HG03175 (cell line): ENCODE measurements around the gene NECAB2.

Experiments
- ATAC-seq: cut with Tn5 transposase; IDR thresholded peaks from one replicate; pipeline ENCODE4 v1.9.1; 2021; ENCODE audit warnings: mild to moderate bottlenecking, moderate library complexity; ENCODE audit not compliant: unreplicated experiment

Gene NECAB2

DNA sequence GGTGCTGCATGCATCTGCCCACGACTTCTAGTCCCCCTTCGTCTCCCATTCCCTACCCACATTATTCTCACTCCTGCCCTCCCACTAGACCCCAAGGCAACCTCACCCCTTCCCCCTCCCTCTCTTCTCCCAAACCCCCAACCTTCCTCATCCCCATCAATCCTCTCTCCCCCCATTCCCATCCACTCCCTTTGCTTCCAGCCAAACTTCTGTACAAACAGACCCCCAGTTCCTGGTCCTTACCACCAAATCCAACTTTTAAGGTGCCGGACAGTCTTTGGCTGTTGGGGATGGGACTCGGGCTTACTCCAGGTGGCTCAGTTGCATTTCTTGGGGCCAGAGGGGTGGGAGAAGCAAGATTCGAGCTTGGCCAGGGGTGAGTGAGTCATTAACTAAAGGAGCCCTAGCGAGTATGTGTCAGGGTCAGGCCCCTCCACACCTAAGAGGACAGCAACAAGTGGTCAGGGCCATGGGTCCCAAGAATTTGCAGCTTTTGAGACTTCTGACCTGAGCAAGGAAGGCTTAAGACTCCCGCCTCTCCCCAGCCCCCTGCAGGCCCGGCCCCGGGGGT, 74.3 kb downstream of the NECAB2 start, which contains the start of gene SLC38A8:
SLC38A8 (minus strand) TSS at position 488 of the 571 bp plus-strand sequence. CDS start 638 bp downstream, outside the sequence.
- ATAC-seq = no peak

DNA sequence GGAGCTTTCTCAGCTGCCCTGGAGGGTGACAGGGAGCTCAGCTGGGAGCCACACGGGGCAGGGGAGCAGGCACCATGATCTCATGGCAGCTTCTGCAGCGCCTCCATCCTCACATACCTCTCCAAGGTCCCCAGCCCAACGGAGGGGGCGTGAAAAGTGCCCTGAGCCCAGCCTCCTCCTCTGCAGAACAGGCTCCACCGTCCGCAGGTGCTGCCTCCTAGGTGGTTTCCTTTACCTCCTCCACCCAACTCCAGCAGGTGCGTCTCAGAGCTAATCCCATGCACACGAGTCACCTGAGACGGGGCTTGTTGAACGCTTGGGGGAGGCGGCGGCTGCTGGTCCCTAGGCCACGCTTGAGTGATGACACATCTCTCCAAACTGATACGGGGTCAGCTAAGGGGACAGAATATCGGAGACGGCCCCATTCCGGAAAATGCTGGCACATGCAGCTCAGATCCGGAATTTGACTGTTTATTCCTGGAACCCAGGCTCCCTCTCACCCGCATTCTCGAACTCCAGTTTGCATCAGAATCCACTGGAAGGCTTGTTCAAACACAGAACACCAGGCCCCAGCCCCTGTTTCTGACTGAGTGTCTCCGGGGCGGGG, 74.9 kb downstream of the NECAB2 start:
- ATAC-seq = no peak

DNA sequence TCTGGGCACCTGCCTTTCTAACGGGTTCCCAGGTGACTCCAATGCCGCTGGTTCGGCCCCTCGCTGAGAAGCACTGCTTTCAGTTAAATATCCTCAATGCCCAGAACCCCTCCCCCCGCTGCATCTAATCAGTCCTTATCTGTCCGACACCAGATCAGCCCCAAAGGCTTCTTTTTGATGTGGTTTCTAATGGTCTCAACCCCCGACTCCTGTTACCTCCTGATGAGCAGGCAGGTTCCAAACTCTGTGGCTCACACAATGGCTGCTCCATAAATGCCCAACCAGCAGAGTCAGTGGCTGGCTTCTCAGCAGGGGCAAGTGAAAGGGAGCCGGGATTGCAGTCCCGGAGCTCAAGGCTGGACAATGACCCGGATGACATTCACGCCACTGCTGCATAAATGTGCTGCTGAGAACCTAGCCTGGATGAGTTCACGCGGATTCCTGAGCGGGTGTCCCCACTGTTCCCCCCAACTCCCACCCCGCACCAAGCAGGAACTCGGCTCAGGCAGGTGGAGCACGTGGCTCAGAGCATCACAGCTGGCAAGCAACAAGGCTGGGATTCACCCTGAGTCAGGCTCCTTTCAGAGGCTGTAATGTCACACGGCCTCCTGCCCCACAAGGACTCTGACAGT, 75.6 kb downstream of the NECAB2 start:
- no peak for ATAC-seq

DNA sequence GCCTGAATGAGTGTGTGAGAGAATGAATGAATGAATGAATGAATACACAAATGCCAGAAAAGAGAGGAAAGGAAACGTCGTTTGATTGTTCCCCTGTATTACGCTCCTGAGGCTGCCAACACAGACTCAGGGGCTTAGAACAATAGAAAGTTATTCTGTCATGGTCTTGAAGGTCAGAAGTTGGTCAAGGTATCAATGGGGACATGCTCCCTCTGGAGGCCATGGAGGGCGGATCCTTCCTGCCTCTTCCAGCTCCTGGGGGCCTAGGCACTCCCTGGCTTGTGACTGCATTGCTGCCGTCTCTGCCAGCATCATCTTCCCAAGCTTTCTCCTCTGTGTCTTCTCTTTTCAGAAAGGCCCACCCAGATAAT, 76.1 kb downstream of the NECAB2 start:
- no peak for ATAC-seq

DNA sequence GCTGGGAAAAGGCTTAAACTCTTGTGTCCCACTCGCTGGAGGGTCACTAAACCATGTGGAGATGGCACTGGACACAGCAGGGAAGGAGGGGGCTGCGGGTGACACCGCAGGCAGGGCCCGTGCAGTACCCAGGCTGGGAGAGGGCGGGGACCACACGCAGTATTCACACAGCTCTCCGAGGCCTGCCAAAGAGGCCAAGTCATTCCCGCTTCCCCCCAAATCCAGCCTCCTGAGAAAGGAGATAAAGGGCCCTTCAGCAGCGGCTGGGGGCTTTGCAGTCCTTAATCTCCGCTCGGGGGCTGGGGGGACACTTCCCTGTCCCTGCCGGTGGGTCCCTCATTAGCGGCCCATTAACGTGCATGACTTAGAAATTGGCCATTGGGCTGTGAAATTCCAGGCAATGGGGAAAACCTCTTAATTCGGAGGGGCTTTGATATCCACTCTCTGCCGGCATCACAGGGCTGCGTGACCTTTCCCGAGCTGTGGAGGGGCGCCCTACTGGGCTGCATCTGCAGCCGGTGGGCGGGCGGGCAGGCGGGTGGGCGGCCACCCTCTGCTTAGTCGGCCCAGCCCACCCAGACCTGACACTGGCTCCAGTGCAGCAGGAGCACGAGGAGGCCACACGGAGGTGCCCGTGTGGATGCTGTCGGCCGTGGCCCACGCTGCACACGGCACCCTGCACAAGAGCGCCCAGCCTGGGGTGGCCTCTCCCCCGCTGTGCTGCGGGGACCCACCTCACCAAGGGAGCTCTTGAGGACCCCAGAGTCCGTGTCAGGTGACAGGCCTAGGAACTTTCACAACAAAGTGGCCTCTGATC, 77.2 kb downstream of the NECAB2 start:
- ATAC-seq = no peak

DNA sequence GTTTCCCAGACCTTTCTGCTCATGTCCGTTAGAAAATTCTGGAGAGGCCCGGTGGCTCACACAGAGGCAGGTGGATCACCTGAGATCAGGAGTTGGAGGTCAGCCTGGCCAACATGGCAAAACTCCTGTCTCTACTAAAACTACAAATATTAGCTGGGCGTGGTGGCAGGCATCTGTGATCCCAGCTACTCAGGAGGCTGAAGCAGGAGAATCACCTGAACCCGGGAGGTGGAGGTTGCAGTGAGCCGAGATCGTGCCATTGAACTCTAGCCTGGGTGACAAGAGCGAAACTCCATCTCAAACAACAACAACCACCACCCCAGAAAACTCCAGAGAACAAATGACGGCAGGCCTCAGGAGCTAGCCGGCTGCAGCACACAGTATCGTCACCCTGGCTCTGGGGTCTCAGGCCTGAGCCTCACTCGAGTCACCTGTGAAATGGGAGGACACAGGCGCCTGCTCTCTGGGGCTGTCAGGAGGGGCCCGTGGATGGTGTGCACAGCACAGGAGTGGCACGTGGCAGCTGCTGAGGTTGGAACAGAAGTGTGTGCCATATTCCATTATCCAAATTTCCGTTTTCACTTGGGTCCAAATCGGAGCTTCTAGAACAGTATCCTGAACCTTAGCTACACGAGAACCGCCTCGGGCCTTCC, 77.9 kb downstream of the NECAB2 start:
- no peak for ATAC-seq

DNA sequence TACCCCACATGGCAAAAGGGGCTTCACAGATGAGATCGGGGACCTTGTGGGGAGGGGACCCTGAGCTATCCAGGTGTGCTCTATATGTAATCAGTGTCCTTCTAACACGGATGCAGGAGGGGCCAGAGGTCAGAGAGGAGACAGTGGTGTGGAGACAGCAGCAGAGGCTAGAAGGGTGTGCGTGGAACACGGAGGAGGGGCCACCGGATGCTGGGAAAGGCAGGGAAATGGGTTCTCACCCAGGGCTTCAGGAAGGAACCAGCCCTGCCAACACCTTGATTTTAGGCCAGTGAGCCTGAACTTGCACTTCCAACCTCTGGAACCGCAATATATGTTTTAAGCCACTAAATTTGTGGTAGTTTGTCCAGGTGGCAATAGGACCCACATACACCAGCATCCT, 79.2 kb downstream of the NECAB2 start:
- ATAC-seq = no peak

DNA sequence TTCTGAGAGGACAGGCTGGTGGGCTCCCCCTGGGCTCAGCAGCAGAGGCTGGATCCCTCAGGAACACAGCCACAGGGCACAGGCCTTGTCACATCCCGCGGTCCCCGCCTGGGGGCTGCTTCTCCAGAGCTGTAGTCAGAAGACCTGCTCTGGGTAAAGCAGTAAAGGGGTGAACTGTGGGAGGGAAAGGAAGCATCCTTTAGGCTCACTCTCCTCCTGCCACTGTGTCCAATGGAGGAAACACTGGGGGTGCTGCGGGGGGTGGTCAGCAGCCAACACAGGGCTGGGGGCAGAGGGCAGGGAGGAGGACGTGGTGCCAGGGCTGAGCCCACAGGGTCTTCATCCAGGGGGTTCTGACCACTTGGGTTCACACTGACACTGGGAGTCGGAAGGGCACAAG, 79.6 kb downstream of the NECAB2 start:
- ATAC-seq = no peak

DNA sequence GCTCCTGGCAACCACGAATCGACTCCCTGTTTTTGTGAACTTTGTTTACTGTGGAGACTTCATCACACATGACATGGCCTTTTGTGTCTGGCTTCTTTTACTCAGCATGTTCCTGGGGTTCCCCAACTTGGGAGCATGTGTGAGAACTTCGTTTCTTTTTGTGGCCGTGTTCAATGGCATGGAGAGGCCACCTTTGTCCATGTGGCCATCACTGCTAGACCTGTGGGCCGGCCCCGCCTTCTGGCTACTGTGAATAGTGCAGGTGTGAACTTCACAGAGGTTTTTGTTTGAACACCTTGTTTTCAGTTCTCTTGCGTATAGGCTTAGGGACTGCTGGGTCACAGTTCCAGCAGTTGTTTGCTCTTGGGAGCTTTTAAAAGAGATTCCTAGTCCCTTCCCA, 80.2 kb downstream of the NECAB2 start:
- no peak for ATAC-seq

DNA sequence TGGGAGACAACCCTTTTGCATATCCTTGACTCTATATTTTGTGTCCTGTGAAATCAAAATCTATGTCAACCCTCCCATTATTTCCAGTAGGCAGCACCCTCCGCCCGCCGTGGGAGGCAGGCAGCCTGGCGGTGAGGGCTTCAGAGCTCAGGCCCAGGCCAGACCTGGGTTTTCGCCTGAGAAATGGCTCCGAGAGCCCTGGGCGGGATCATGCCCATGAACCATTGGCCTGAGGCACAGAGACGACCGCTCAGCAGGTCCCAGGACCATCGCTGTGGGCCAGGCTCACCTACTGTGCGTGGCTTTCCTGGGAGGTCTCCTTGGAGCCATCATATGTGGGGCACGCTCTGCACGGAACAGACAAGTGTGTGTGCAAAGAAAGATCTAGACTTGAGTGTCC, 80.8 kb downstream of the NECAB2 start:
- no peak for ATAC-seq

DNA sequence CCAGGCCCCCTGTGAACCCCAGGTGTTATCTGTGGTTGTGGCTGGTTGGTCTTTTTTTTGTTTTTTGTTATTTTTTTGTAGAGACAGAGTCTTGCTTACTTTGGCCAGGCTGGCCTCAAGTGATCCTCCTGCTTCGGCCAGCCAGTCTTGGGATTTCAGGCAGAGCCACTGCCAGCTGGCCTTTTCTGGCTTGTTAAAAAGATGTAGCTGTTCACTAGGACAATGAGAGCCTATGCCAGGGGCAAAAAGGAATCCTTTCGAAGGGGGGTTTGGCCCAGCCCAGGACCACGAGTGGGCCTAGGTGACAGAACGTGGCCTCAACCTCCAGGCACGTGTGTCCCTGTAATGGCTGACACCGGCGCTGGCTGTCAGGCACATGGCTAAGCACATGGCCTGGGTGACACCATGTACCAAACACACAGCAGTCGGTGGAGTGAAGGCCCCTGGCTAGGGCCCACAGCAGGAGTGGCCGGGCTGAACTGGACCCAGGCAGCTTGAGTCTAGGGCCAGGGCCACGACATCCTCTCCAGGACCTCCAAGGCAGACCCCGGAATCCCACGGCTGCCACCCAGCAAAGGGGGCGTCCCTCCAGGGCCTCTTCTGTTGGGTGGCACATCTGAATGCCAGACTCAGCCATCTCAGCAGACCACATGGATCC, 81.5 kb downstream of the NECAB2 start:
- ATAC-seq = no peak

DNA sequence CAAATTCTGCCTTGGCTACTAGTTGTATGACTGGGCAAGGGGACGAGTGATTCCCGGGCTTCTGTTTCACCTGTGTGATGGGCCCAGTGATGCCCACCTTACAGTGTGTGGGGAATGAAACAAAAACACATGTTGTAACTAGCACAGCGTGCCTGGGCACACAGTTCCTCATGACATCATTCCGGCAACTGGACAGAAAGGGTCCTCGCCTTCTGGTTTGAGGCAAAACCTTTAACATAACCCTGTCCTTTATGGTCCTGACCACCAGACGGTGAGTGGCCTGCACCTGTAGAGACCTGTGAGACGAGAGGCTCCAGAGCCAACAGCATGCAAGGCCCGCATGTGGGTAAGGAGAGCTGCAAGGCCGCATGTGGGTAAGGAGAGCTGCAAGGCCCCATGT, 82.3 kb downstream of the NECAB2 start:
- no peak for ATAC-seq

DNA sequence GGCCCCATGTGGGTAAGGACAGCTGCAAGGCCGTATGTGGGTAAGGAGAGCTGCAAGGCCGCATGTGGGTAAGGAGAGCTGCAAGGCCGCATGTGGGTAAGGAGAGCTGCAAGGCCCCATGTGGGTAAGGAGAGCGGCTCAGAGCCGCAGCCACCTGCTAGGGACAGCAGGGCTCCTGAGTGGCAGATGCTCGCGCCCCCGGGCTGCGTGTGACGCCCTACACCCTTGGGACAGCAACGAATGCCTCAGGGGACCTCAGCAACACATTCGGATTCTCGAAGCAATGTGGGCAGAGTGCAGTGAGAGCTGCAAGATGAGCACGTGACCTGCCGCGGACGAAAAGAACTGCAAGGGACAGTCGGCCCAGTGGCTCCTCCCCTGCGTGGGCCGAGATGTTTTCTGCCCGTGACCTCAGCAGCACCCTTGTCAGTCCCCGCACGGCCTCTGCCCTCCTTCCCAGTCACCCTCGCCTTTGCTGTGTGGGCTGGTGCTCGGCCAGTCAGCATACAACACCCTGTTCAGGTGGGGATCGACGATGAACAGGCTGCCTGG, 84.1 kb downstream of the NECAB2 start:
- no peak for ATAC-seq
